Measurements from ENCODE around the gene SRRM5.
A peak's percentile ranks its signal among the peaks of the same experiment; 100 is the strongest.

DNA sequence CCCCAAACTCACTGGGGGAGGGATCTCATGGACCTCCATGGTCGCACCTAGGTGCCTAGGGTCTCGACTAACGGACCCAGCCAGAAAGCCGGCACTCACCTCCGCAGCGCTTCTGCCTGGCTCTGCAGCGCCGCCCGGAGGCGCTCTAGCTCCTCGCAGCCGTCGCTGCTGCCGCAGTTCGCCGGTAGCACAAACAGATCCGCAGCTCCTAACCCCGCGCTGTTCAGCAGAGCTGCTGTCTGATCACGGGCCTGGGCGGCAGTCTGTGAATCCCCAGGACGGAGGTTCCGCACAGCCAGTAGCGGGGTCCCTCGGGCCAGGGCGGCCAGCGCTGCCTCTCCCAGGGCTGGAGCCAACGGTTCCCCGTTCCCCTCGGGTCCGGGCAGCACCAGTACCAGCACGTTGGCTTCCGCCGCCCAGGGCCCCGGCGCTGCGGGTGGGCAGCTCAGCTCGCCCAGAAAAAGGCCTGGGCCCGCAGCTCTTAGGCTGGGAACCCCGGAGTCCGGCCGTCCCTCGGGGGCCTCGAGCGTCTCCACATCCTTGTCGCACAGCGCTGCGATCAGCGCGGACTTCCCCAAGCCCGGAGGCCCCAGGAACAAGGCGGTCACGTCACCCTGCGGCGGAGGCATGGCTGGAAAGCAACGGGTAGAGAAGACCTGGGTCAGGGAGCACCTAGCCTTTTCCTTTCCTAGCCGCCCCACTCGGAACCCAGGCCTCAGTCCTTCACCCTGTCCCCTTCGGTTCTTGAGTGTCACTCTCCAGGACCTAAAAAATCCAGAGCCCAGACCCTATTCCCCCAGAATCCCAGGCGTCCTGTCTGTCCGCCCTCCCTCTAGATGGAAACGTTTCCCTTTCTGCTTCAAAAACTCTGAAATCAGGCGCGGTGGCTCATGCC lies 16.9 kb upstream of the SRRM5 start:
- TF ChIP-seq, protein P1, sequence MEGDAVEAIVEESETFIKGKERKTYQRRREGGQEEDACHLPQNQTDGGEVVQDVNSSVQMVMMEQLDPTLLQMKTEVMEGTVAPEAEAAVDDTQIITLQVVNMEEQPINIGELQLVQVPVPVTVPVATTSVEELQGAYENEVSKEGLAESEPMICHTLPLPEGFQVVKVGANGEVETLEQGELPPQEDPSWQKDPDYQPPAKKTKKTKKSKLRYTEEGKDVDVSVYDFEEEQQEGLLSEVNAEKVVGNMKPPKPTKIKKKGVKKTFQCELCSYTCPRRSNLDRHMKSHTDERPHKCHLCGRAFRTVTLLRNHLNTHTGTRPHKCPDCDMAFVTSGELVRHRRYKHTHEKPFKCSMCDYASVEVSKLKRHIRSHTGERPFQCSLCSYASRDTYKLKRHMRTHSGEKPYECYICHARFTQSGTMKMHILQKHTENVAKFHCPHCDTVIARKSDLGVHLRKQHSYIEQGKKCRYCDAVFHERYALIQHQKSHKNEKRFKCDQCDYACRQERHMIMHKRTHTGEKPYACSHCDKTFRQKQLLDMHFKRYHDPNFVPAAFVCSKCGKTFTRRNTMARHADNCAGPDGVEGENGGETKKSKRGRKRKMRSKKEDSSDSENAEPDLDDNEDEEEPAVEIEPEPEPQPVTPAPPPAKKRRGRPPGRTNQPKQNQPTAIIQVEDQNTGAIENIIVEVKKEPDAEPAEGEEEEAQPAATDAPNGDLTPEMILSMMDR (conservative IDR thresholded peaks at IDR 0.05; ENCODE audit: low read depth, low read length): peak; percentile 85
- TF ChIP-seq POLR2A (IDR thresholded peaks at IDR 0.05; ENCODE audit: low read depth, low read length) (no peak), BHLHE40 (IDR thresholded peaks at IDR 0.05; ENCODE audit: low read depth, low read length) (0 out of 2 replicates have a peak, but pooled peaks have one; percentile 14), RCOR1 (IDR thresholded peaks at IDR 0.05; ENCODE audit: insufficient replicate concordance, low read length) (no peak), RAD21 (IDR thresholded peaks at IDR 0.05; ENCODE audit: low read length) (peak; percentile 86), MXI1 (IDR thresholded peaks at IDR 0.05; ENCODE audit: borderline replicate concordance, low read depth, low read length) (peak; percentile 56; the same call in 1 of the 2 replicates), CEBPB (IDR thresholded peaks at IDR 0.05; ENCODE audit: low read depth, low read length) (no peak), SMC3 (IDR thresholded peaks at IDR 0.05; ENCODE audit: low read depth, low read length) (peak; percentile 64), CHD1 (IDR thresholded peaks at IDR 0.05; ENCODE audit: low read depth, low read length) (no peak), MAFK (IDR thresholded peaks at IDR 0.05; ENCODE audit: low read depth, low read length) (no peak)
- TF ChIP-seq, protein P2, sequence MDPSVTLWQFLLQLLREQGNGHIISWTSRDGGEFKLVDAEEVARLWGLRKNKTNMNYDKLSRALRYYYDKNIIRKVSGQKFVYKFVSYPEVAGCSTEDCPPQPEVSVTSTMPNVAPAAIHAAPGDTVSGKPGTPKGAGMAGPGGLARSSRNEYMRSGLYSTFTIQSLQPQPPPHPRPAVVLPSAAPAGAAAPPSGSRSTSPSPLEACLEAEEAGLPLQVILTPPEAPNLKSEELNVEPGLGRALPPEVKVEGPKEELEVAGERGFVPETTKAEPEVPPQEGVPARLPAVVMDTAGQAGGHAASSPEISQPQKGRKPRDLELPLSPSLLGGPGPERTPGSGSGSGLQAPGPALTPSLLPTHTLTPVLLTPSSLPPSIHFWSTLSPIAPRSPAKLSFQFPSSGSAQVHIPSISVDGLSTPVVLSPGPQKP (IDR thresholded peaks at IDR 0.05; ENCODE audit: borderline replicate concordance, low read depth, low read length): no peak
- TF ChIP-seq, protein P3, sequence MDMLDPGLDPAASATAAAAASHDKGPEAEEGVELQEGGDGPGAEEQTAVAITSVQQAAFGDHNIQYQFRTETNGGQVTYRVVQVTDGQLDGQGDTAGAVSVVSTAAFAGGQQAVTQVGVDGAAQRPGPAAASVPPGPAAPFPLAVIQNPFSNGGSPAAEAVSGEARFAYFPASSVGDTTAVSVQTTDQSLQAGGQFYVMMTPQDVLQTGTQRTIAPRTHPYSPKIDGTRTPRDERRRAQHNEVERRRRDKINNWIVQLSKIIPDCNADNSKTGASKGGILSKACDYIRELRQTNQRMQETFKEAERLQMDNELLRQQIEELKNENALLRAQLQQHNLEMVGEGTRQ (IDR thresholded peaks at IDR 0.05; ENCODE audit: low read depth, low read length): no peak
